HepG2 (cell line): ENCODE measurements around the gene GRID1. TPM values are rescaled to one million over a fixed set of nuclear protein-coding genes. Genes with fewer than 3 reads are reported as not detected.

Source experiments
- ATAC-seq: fragments of 200-7000 bp; cut with Tn5 transposase; 3 replicates; pipeline ENCODE4 v1.9.1; 2020; ENCODE audit warnings: mild to moderate bottlenecking, moderate library complexity
- BruUV-seq: library from RNA; stranded (reverse); fragments of 400-500 nt; replicated peaks from 2 replicates; lab custom pipeline; 2021; lab: Mats Ljungman, UMichigan
- CTCF ChIA-PET: fragments of 300-600 bp; formaldehyde crosslinking; extraction: SDS; loops from one replicate; lab custom pipeline; 2021; ENCODE audit warnings: low total read pairs, inconsistent platforms, low intra/inter-chr PET ratio; lab: Yijun Ruan, JAX
- POLR2A ChIA-PET: fragments of 350-600 bp; sonication (Branson Sonifier 250); formaldehyde crosslinking; loops from one replicate; lab custom pipeline; 2020; ENCODE audit warnings: antibody characterized with exemption, inconsistent platforms; lab: Yijun Ruan, JAX
- DNase-seq: peaks from one replicate; pipeline ENCODE4 v3.0.0-alpha.2; 2015; ENCODE audit warnings: low spot score
- FAIRE-seq: peaks from 3 replicates; lab custom pipeline; 2011; peaks lifted over from hg19 to GRCh38; lab: Jason Lieb, UNC
- H2AFZ ChIP-seq: one replicate; pipeline ENCODE4 v1.6.1; 2011; ENCODE audit warnings: low read length, inconsistent platforms
- H3K27ac ChIP-seq: fragments of 300-600 bp; 3 replicates; pipeline ENCODE4 v1.8.0; 2011; ENCODE audit warnings: mixed run types, mild to moderate bottlenecking, mixed read lengths, low read length, inconsistent platforms; ENCODE audit not compliant: insufficient read depth; ENCODE audit errors: extremely low read length
- H3K27me3 ChIP-seq, 2 experiments: fragments of 200-600 bp in 1 of 2; 2 replicates in 1 of 2; 3 replicates in 1 of 2; pipeline versions ENCODE4 v1.6.0 to v1.8.0; 2011; ENCODE audit warnings: low read length in 2 of 2, mild to moderate bottlenecking in 2 of 2, moderate library complexity in 2 of 2, inconsistent platforms in 1 of 2; ENCODE audit not compliant: insufficient read depth in 2 of 2, control insufficient read depth in 1 of 2
- H3K36me3 ChIP-seq, 2 experiments: fragments of 200-600 bp in 1 of 2; replicated peaks in 1 of 2; 2 replicates in 1 of 2; 3 replicates in 1 of 2; pipeline versions ENCODE4 v1.5.1 to v1.8.0; 2011; ENCODE audit warnings: low read length in 2 of 2, inconsistent platforms in 1 of 2; ENCODE audit not compliant: insufficient read depth in 2 of 2, control insufficient read depth in 1 of 2
- H3K4me1 ChIP-seq: 2 replicates; pipeline ENCODE4 v1.5.1; 2012; ENCODE audit warnings: low read length, inconsistent platforms; ENCODE audit not compliant: insufficient read depth
- H3K4me2 ChIP-seq: 2 replicates; pipeline ENCODE4 v1.6.0; 2011; ENCODE audit warnings: low read depth, low read length, inconsistent platforms
- H3K4me3 ChIP-seq, 3 experiments: fragments of 200-600 bp in 1 of 3; sonication (generic), shearing (Covaris generic) in 1 of 3; replicated peaks in 1 of 3; 2 replicates each; pipeline ENCODE4 v1.5.1; 2011 to 2016; ENCODE audit warnings: low read length in 3 of 3, inconsistent platforms in 2 of 3, low read depth in 2 of 3, mild to moderate bottlenecking in 2 of 3, control low read depth in 1 of 3, mixed read lengths in 1 of 3; ENCODE audit not compliant: insufficient read depth in 1 of 3
- H3K79me2 ChIP-seq: one replicate; pipeline ENCODE4 v1.6.1; 2011; ENCODE audit warnings: low read length, inconsistent platforms; ENCODE audit not compliant: insufficient read depth
- H3K9ac ChIP-seq: 2 replicates; pipeline ENCODE4 v1.6.0; 2011; ENCODE audit warnings: mild to moderate bottlenecking, low read depth, low read length, inconsistent platforms; ENCODE audit not compliant: insufficient read depth
- H3K9me3 ChIP-seq: 2 replicates; pipeline ENCODE4 v1.5.1; 2012; ENCODE audit warnings: mild to moderate bottlenecking, low read length
- H4K20me1 ChIP-seq: 2 replicates; pipeline ENCODE4 v1.6.0; 2011; ENCODE audit warnings: inconsistent platforms, mild to moderate bottlenecking, low read length, moderate library complexity; ENCODE audit not compliant: insufficient read depth
- KLF12 ChIP-seq: sonication (generic); formaldehyde crosslinking; IDR thresholded peaks from 2 replicates; pipeline ENCODE4 v1.4.0; 2020; ENCODE audit warnings: missing genetic modification reagents, borderline replicate concordance
- KLF9 ChIP-seq: IDR thresholded peaks from 2 replicates; pipeline ENCODE4 v1.6.1; 2016; ENCODE audit warnings: low read depth
- MTF2 ChIP-seq: sonication (generic); formaldehyde crosslinking; IDR thresholded peaks from 2 replicates; pipeline ENCODE4 v1.5.0; 2020; ENCODE audit warnings: missing genetic modification reagents, borderline replicate concordance
- PAX8 ChIP-seq: sonication (generic); formaldehyde crosslinking; IDR thresholded peaks from 2 replicates; pipeline ENCODE4 v1.8.0; 2022; ENCODE audit warnings: mild to moderate bottlenecking, missing genetic modification reagents, borderline replicate concordance
- REXO4 ChIP-seq: sonication (generic); formaldehyde crosslinking; IDR thresholded peaks from 2 replicates; pipeline ENCODE4 v1.8.0; 2022; ENCODE audit warnings: missing genetic modification reagents, mild to moderate bottlenecking, borderline replicate concordance
- SRSF9 ChIP-seq: fragments of 200-400 bp; formaldehyde crosslinking; IDR thresholded peaks from 2 replicates; pipeline ENCODE4 v1.6.1; 2018; ENCODE audit warnings: borderline replicate concordance, mild to moderate bottlenecking, low read depth, low read length; ENCODE audit not compliant: insufficient read depth, poor library complexity, severe bottlenecking
- WIZ ChIP-seq: sonication (generic); formaldehyde crosslinking; IDR thresholded peaks from 2 replicates; pipeline ENCODE4 v1.5.1; 2020; ENCODE audit warnings: mild to moderate bottlenecking, missing genetic modification reagents
- ZNF143 ChIP-seq: sonication (generic); formaldehyde crosslinking; IDR thresholded peaks from 2 replicates; pipeline ENCODE4 v1.4.0; 2020; ENCODE audit warnings: missing genetic modification reagents
- ZNF672 ChIP-seq: sonication (generic); formaldehyde crosslinking; IDR thresholded peaks from 2 replicates; pipeline ENCODE4 v1.8.1; 2022; ENCODE audit warnings: missing genetic modification reagents
- ZNF674 ChIP-seq: sonication (generic); formaldehyde crosslinking; IDR thresholded peaks from 2 replicates; pipeline ENCODE4 v1.5.0; 2020; ENCODE audit warnings: low read depth, mild to moderate bottlenecking, missing genetic modification reagents
- ZNF7 ChIP-seq: IDR thresholded peaks from 2 replicates; pipeline ENCODE4 v1.6.1; 2016; ENCODE audit warnings: missing biosample characterization, missing genetic modification reagents
- in situ Hi-C: cut with HindIII; loops from 2 replicates; pipeline ENCODE4 v1.10.0; 2017; ENCODE audit warnings: low pct_unique_long_range_greater_than_20kb; ENCODE audit not compliant: extremely low pct_ligation_motif_present
- intact Hi-C: fragments of 100-400 bp; cut with micrococcal nuclease; formaldehyde crosslinking; loops from one replicate; pipeline ENCODE4 v1.10.0; 2022; ENCODE audit not compliant: unreplicated experiment
- polyA plus RNA-seq, 8 experiments: library from polyadenylated mRNA; depleted of rRNA in 3 of 8; stranded (reverse) in 7 of 8; unstranded in 1 of 8; fragments of >200 nt; fragmentation: Illumina TruSeq in 4 of 8; extraction: Trizol in 4 of 8; gene quantifications; 2 replicates each; pipeline versions ENCODE4 v1.2.1 to v1.2.3, GENCODE V29; 2011 to 2016; ENCODE audit warnings: low read depth in 4 of 8, missing spikeins in 1 of 8, mixed read lengths in 1 of 8; ENCODE audit not compliant: insufficient read depth in 1 of 8
- total RNA-seq, 5 experiments: library from RNA; depleted of rRNA; stranded (reverse); fragments of >200 nt; fragmentation: Illumina TruSeq; extraction: Trizol; gene quantifications; 2 replicates each; pipeline ENCODE4 v1.2.3, GENCODE V29; 2016; ENCODE audit warnings: low read depth in 1 of 5
- TF ChIP-seq, protein P1 (sequence below): sonication (generic); formaldehyde crosslinking; IDR thresholded peaks from 2 replicates; pipeline ENCODE4 v1.5.0; 2020; ENCODE audit warnings: mild to moderate bottlenecking, missing genetic modification reagents
- TF ChIP-seq, protein P2 (sequence below): sonication (generic); formaldehyde crosslinking; IDR thresholded peaks from 2 replicates; pipeline ENCODE4 v1.4.0; 2020; ENCODE audit warnings: missing genetic modification reagents, borderline replicate concordance
- TF ChIP-seq, protein P3 (sequence below): sonication (generic); formaldehyde crosslinking; IDR thresholded peaks from 2 replicates; pipeline ENCODE4 v1.8.0; 2022; ENCODE audit warnings: low read depth, missing genetic modification reagents
- TF ChIP-seq, protein P4 (sequence below): sonication (generic); formaldehyde crosslinking; IDR thresholded peaks from 2 replicates; pipeline ENCODE4 v1.4.0; 2020; ENCODE audit warnings: missing genetic modification reagents

Gene GRID1
- total and polyA plus RNA-seq, 2 of the 13 experiments (the other 11 are each of a cell fraction or from before 2014, with no cell fraction given) = 0.05 TPM; not detected in 1

DNA sequence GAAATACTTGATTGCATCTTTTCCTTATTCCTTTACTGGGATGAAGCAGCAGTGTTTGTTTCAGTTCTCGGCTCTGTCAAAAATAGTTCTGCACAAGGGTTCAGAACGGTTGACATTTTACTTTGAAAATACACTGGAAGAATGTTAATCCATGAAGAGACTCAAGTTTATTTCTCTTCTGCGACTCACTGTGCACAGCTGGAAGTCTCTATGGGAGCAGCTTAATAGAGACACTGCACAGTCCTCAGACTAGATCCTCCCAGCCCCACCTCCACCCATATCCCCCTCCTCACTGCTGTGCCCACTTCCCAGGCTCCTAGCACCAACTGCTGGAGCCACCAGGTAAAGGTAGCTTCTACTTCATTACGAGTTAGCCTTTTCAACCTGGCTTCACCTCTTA, 517.8 kb downstream of the GRID1 start (continued):
- TF ChIP-seq, protein P1, sequence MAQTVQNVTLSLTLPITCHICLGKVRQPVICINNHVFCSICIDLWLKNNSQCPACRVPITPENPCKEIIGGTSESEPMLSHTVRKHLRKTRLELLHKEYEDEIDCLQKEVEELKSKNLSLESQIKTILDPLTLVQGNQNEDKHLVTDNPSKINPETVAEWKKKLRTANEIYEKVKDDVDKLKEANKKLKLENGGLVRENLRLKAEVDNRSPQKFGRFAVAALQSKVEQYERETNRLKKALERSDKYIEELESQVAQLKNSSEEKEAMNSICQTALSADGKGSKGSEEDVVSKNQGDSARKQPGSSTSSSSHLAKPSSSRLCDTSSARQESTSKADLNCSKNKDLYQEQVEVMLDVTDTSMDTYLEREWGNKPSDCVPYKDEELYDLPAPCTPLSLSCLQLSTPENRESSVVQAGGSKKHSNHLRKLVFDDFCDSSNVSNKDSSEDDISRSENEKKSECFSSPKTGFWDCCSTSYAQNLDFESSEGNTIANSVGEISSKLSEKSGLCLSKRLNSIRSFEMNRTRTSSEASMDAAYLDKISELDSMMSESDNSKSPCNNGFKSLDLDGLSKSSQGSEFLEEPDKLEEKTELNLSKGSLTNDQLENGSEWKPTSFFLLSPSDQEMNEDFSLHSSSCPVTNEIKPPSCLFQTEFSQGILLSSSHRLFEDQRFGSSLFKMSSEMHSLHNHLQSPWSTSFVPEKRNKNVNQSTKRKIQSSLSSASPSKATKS (CRISPR knock-in tag) = no peak
- TF ChIP-seq ZNF674 (no peak), WIZ (CRISPR knock-in tag) (no peak)

DNA sequence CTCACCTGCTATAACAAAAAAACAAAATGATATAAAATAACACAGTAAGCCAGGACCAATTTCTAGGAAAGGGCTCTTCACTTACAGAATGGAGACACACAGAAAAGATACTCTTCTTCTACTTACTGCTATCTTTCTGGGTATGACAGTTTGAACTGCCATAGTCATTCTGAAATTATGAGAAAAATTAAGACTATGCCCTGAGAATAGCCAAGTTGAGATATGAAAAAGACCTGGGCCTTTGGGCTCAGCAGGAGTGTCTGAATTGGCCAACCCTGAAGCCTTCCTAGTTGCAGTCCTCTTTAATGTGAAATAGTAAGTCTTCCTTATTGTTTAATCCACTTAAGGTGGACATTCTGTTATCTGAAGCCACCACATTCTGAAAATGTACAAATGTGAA, 519.5 kb downstream of the GRID1 start:
- no TSS peak for BruUV-seq
- Histone ChIP-seq H2AFZ (no peak overlapping the region), H3K36me3 (no peaks in the 10 kb centered on the region), H3K9ac (no peak overlapping the region), H3K4me1 (no peaks in the 10 kb centered on the region), H4K20me1 (no peaks in the 10 kb centered on the region), H3K79me2 (no peaks in the 10 kb centered on the region), H3K27ac (no peak overlapping the region), H3K4me2 (no peak overlapping the region), H3K9me3 (no peaks in the 10 kb centered on the region), H3K4me3 (no peak overlapping the region), H3K27me3 (no peaks in the 10 kb centered on the region)
- POLR2A ChIA-PET = no interaction called here
- in situ Hi-C loops = no loop called here
- intact Hi-C loops = no loop called here
- ATAC-seq (no peak), FAIRE-seq (no peak), DNase-seq (no peak)
- CTCF ChIA-PET = no interaction called here
- TF ChIP-seq KLF9 = no peak
- no peak for TF ChIP-seq ZNF672 (CRISPR knock-in tag)
- TF ChIP-seq REXO4 (CRISPR knock-in tag) = no peak
- no peak for TF ChIP-seq SRSF9
- TF ChIP-seq, protein P2, sequence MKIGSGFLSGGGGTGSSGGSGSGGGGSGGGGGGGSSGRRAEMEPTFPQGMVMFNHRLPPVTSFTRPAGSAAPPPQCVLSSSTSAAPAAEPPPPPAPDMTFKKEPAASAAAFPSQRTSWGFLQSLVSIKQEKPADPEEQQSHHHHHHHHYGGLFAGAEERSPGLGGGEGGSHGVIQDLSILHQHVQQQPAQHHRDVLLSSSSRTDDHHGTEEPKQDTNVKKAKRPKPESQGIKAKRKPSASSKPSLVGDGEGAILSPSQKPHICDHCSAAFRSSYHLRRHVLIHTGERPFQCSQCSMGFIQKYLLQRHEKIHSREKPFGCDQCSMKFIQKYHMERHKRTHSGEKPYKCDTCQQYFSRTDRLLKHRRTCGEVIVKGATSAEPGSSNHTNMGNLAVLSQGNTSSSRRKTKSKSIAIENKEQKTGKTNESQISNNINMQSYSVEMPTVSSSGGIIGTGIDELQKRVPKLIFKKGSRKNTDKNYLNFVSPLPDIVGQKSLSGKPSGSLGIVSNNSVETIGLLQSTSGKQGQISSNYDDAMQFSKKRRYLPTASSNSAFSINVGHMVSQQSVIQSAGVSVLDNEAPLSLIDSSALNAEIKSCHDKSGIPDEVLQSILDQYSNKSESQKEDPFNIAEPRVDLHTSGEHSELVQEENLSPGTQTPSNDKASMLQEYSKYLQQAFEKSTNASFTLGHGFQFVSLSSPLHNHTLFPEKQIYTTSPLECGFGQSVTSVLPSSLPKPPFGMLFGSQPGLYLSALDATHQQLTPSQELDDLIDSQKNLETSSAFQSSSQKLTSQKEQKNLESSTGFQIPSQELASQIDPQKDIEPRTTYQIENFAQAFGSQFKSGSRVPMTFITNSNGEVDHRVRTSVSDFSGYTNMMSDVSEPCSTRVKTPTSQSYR (CRISPR knock-in tag) = no peak
- TF ChIP-seq KLF12 (CRISPR knock-in tag) = no peak
- TF ChIP-seq, protein P3, sequence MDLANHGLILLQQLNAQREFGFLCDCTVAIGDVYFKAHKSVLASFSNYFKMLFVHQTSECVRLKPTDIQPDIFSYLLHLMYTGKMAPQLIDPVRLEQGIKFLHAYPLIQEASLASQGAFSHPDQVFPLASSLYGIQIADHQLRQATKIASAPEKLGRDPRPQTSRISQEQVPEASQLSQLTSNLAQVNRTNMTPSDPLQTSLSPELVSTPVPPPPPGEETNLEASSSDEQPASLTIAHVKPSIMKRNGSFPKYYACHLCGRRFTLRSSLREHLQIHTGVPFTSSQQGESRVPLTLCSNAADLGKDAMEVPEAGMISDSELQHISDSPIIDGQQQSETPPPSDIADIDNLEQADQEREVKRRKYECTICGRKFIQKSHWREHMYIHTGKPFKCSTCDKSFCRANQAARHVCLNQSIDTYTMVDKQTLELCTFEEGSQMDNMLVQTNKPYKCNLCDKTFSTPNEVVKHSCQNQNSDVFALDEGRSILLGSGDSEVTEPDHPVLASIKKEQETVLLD (CRISPR knock-in tag) = no peak
- TF ChIP-seq ZNF7 (CRISPR knock-in tag) = no peak
- TF ChIP-seq MTF2 (CRISPR knock-in tag) = no peak
- TF ChIP-seq ZNF143 (CRISPR knock-in tag) = no peak
- TF ChIP-seq, protein P4, sequence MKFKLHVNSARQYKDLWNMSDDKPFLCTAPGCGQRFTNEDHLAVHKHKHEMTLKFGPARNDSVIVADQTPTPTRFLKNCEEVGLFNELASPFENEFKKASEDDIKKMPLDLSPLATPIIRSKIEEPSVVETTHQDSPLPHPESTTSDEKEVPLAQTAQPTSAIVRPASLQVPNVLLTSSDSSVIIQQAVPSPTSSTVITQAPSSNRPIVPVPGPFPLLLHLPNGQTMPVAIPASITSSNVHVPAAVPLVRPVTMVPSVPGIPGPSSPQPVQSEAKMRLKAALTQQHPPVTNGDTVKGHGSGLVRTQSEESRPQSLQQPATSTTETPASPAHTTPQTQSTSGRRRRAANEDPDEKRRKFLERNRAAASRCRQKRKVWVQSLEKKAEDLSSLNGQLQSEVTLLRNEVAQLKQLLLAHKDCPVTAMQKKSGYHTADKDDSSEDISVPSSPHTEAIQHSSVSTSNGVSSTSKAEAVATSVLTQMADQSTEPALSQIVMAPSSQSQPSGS = no peak
- no peak for TF ChIP-seq PAX8
